ENCODE results near the gene RINL.
"Not testable (repeated sequence)": the region's sequence is repeated elsewhere in the genome, so short reads cannot be mapped to it uniquely, and the experiment has no call there.

GRCh38 chr19:38829203-38829602, 48.9 kb downstream of the RINL start:
- not testable (repeated sequence) for TF ChIP-seq POLR2A (IDR thresholded peaks at IDR 0.05; ENCODE audit: low read length); GATA1 (IDR thresholded peaks at IDR 0.05; ENCODE audit: low read depth, low read length)
